IgD-negative memory B cell (primary cell): ENCODE measurements around the gene BTRC. TPM values are rescaled to one million over a fixed set of nuclear protein-coding genes. Genes with fewer than 3 reads are reported as not detected.
"Not testable (repeated sequence)": the region's sequence is repeated elsewhere in the genome, so short reads cannot be mapped to it uniquely, and the experiment has no call there.

Experiments used
- H3K27ac Mint-ChIP-seq, 3 donors: one replicate each; pipeline ENCODE4 v1.8.0; 2020 to 2022; ENCODE audit warnings: mild to moderate bottlenecking in 3 of 3, mixed read lengths in 3 of 3, moderate library complexity in 1 of 3
- H3K27me3 Mint-ChIP-seq: one replicate; pipeline ENCODE4 v1.8.0; 2021; ENCODE audit warnings: mixed read lengths
- H3K36me3 Mint-ChIP-seq: one replicate; pipeline ENCODE4 v1.8.0; 2020; ENCODE audit warnings: mild to moderate bottlenecking, mixed read lengths
- H3K4me1 Mint-ChIP-seq, 3 donors: one replicate each; pipeline ENCODE4 v1.8.0; 2020 to 2022; ENCODE audit warnings: mixed read lengths in 3 of 3, mild to moderate bottlenecking in 1 of 3
- H3K4me3 Mint-ChIP-seq, 4 donors: one replicate each; pipeline ENCODE4 v1.8.0; 2020 to 2022; ENCODE audit warnings: mild to moderate bottlenecking in 4 of 4, mixed read lengths in 4 of 4, moderate library complexity in 3 of 4
- H3K9me3 Mint-ChIP-seq, 3 donors: one replicate each; pipeline ENCODE4 v1.8.0; 2020 to 2021; ENCODE audit warnings: mixed read lengths in 3 of 3, mild to moderate bottlenecking in 1 of 3
- polyA plus RNA-seq: library from polyadenylated mRNA; unstranded; fragments of 300-500 nt; fragmentation: Illumina TruSeq; gene quantifications from one replicate; pipeline ENCODE4 v1.2.3, GENCODE V29; 2021

The BTRC gene
- polyA plus RNA-seq, 1 donor from 2014 or later: 8.3 TPM

- Mint-ChIP-seq H3K4me1 (peaks cover 0 to 2% (median 0%) of the 10 kb centered on the region in 3 donors), H3K36me3 (peaks cover 1% of the 10 kb centered on the region), H3K27ac (no peak overlapping the region), H3K4me3 (no peak overlapping the region), H3K9me3 (no peaks in the 10 kb centered on the region), H3K27me3 (no peaks in the 10 kb centered on the region)
Observed at GRCh38 chr10:101580486-101581399, 226.8 kb downstream of the BTRC start.

DNA sequence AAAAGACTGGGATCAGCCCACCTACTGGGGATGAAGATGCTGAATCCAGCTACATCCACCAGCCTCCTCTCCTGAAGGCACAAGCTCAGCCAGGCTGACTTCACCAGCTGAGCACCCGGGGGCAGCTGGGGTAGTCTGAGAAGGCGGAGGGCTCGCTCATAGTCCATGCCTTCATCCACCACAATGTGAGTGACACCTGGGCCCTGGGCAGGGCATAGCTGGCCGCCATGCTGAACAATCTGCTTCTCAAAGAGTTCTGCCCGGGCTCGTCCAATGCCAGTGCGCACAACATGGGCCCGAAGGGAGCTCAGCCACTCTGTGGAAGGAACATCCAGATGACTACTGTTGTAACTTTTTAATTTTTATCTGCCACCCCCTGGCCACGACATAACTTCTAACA, 231.9 kb downstream of the BTRC start:
- H3K27ac Mint-ChIP-seq: peak overlapping the region in 1 of 3 donors; percentile 16

GRCh38 chr10:101587725-101588653, 234.0 kb downstream of the BTRC start, which contains the start of the genes DPCD and POLL:
TSS of gene DPCD (plus strand) at chr10:101588321. CDS start at chr10:101588337, 16 bp downstream.
TSS of gene POLL (minus strand) at chr10:101588257. CDS start at chr10:101587360, 897 bp downstream.
- peaks cover 9 to 17% (median 11%) of the 10 kb centered on the region in 3 donors for H3K4me1 Mint-ChIP-seq
- H3K36me3 Mint-ChIP-seq: no peaks in the 10 kb centered on the region
- peak within 1 kb of the TSS; percentile 91 to 98 (median 96) for H3K4me3 Mint-ChIP-seq
- no peaks in the 10 kb centered on the region for H3K27me3 Mint-ChIP-seq
- no peaks in the 10 kb centered on the region for H3K9me3 Mint-ChIP-seq
- H3K27ac Mint-ChIP-seq: peak within 1 kb of the TSS; percentile 76 to 87 (median 80)

More for the DNA sequence above, 231.9 kb downstream of the BTRC start:
- no peaks in the 10 kb centered on the region for H3K9me3 Mint-ChIP-seq
- peaks cover 9 to 17% (median 11%) of the 10 kb centered on the region in 3 donors for H3K4me1 Mint-ChIP-seq
- H3K36me3 Mint-ChIP-seq: peaks cover 1% of the 10 kb centered on the region
- no peaks in the 10 kb centered on the region for H3K27me3 Mint-ChIP-seq
- H3K4me3 Mint-ChIP-seq: peak overlapping the region in 2 of 4 donors; percentile 94 to 97

- Mint-ChIP-seq H3K4me3 (peak overlapping the region; percentile 91 to 98 (median 96)), H3K36me3 (no peaks in the 10 kb centered on the region), H3K27ac (peak overlapping the region in 1 of 3 donors; percentile 23), H3K27me3 (no peaks in the 10 kb centered on the region), H3K4me1 (peaks cover 9 to 17% (median 13%) of the 10 kb centered on the region in 3 donors), H3K9me3 (no peaks in the 10 kb centered on the region)
Observed at GRCh38 chr10:101588879-101589278, 234.9 kb downstream of the BTRC start.

- not testable (repeated sequence) for H3K27me3 Mint-ChIP-seq, H3K27ac Mint-ChIP-seq, H3K9me3 Mint-ChIP-seq, H3K36me3 Mint-ChIP-seq, H3K4me1 Mint-ChIP-seq
- peak overlapping the region in 1 of 4 donors; percentile 14 for H3K4me3 Mint-ChIP-seq
Observed at GRCh38 chr10:101593331-101593730, 239.4 kb downstream of the BTRC start.

DNA sequence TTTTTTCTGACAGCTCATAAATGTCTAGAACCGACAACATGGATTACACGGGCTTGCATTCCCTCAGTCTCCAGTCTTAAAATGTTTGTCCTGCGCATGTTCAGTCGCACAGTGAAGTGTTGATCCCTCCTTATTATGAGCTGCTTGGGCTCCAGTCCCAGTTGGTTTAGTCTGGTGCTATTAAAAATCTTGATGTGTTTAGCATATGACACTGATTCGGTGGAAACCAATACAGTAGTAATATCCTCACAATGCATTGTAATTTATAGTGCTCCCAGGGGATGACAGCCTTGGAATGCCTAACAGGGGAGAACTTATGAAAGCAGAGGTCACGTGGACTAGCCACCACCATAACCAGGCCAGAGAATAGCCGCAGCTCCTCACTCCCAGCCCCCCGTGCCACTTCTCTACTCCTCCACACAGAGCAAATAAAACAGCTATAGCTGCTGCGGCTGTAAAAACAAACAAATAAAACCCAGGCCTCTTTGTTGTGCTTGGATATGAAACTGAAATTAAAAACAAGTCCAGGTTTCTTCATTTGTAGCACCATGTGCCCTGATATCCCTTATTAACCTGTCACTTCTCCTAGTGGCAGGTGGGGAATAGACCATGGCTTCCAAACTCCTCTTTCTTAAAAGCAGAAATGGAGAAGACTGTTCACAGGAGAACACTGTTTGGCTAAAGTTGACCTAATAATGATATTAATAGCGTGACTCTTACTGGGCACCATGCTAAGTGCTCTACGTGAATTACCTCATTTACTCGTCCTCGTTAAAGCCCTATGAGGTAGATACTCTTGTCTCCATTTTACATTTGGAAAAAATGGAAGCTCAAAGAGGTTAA, 241.8 kb downstream of the BTRC start:
- peaks cover 0 to 3% (median 2%) of the 10 kb centered on the region in 3 donors for H3K4me1 Mint-ChIP-seq
- H3K27me3 Mint-ChIP-seq: no peaks in the 10 kb centered on the region
- no peaks in the 10 kb centered on the region for H3K9me3 Mint-ChIP-seq
- no peak overlapping the region for H3K27ac Mint-ChIP-seq
- H3K36me3 Mint-ChIP-seq: peaks cover 1% of the 10 kb centered on the region
- peak overlapping the region in 1 of 4 donors; percentile 58 for H3K4me3 Mint-ChIP-seq

DNA sequence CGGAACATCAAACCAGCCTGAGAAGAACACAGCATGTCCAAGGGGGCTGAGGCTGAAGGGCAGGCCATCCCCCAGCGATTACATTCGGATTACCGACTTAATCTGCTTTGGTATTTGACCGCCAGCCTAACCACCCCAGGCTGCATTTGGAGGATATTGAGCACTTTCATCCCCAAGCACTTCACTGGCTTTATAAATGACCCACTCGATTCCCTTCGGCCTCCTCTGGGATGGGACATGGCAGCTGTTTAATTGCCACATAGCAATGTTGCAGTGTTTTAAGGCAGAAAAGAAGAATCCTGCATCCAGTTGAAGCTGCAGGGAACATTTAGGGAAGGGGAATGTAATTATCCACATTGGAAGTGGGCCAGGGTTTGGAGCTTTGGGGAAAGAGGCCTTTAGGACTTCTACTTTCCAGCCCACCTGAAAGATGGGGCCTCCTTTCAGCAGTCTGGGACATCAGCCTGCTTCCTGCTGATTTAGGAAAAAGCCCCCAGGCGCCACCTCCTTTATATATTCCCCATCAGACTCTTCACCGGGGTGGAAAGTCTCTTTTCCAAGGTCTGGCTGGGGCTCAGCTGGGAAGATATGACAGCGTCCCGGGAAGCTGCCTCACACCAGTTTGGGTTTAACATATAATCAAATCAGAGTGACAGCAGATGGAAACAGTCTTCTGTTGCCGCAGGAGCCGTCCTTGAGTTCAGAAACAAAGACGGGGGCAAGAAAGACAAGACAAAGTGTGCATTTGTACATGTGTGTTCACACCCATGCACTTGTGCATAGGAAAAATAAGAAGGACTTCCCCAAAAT, 243.3 kb downstream of the BTRC start:
- Mint-ChIP-seq H3K27me3 (no peaks in the 10 kb centered on the region), H3K4me3 (no peak overlapping the region), H3K27ac (no peak overlapping the region), H3K9me3 (no peaks in the 10 kb centered on the region), H3K36me3 (peaks cover 1% of the 10 kb centered on the region), H3K4me1 (peaks cover 0 to 3% (median 2%) of the 10 kb centered on the region in 3 donors)

DNA sequence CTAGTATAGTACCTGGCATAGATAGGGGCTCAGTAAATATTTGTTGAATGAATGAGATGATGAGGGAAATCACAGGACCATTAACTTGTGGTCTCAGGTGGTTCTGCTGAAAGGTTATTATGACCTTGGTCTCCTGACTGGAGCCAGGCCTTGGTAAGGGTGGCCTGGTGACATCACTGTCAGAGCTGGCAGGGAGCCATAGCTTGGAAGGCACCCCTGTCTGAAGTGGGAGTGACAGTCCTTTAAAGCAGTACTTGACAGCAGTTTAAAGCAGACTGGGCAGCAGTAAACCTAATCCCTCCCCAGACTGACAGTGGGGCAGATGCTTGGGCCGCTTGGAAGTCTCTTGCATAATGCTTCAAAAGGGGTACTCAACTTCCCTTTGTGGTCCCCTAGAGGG, 247.6 kb downstream of the BTRC start:
- Mint-ChIP-seq H3K36me3 (peaks cover 1% of the 10 kb centered on the region), H3K4me1 (peaks cover 0 to 1% (median 0%) of the 10 kb centered on the region in 3 donors), H3K4me3 (no peak overlapping the region), H3K27ac (no peak overlapping the region), H3K27me3 (no peaks in the 10 kb centered on the region), H3K9me3 (no peaks in the 10 kb centered on the region)

- no peak overlapping the region for H3K27ac Mint-ChIP-seq
- H3K36me3 Mint-ChIP-seq: peaks cover 1% of the 10 kb centered on the region
- no peaks in the 10 kb centered on the region for H3K9me3 Mint-ChIP-seq
- H3K4me3 Mint-ChIP-seq: no peak overlapping the region
- H3K4me1 Mint-ChIP-seq: peaks cover 0 to 1% (median 0%) of the 10 kb centered on the region in 3 donors
- H3K27me3 Mint-ChIP-seq: no peaks in the 10 kb centered on the region
Observed at GRCh38 chr10:101602761-101603398, 248.9 kb downstream of the BTRC start.

Other genes with a start within 250 kb of the BTRC start
- not detected for gene TLX1, start 222.9 kb upstream of the BTRC start, polyA plus RNA-seq
- not detected for gene LBX1, start 124.7 kb upstream of the BTRC start, polyA plus RNA-seq
- gene POLL, start 234.1 kb downstream of the BTRC start, polyA plus RNA-seq: 16.5 TPM
- 2.2 TPM for gene DPCD, start 234.2 kb downstream of the BTRC start, polyA plus RNA-seq